ENCODE data around the gene WDR88.
"Not testable (repeated sequence)": the region's sequence is repeated elsewhere in the genome, so short reads cannot be mapped to it uniquely, and the experiment has no call there.

The WDR88 gene

DNA sequence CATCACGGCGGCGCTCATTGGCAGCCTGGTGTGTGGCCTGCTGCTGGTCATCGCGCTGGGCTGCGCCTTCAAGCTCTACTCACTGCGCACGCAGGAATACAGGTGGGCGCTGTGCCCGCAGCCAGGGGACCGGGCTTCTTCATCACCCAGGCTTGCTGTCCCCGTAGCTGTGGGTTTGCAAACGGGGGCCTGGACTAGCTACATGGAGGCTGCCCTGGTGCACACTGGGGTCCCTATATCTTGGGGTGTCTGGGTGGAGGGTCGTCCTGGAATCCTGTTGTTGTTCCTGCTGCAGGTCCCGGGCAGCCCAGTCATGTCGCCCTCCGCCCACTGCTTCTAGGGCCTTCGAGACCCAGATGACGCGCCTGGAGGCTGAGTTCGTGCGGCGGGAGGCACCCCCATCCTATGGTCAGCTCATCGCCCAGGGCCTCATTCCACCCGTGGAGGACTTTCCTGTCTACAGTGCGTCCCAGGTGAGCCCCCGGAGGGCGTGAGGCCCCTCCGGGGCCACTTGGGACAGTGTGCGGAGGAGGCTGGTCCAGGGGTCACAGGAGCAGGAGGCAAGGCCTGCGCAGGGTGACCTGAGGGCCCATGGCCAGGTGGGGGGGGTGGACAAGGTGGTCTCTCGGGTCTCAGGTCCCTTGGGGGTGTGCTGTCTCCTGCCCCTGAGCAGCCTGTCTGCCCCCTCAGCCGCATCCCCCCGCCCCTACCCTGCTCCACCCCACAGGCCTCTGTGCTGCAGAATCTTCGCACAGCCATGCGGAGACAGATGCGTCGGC is 74.5 kb downstream of the WDR88 start:
- TF ChIP-seq, protein P1, sequence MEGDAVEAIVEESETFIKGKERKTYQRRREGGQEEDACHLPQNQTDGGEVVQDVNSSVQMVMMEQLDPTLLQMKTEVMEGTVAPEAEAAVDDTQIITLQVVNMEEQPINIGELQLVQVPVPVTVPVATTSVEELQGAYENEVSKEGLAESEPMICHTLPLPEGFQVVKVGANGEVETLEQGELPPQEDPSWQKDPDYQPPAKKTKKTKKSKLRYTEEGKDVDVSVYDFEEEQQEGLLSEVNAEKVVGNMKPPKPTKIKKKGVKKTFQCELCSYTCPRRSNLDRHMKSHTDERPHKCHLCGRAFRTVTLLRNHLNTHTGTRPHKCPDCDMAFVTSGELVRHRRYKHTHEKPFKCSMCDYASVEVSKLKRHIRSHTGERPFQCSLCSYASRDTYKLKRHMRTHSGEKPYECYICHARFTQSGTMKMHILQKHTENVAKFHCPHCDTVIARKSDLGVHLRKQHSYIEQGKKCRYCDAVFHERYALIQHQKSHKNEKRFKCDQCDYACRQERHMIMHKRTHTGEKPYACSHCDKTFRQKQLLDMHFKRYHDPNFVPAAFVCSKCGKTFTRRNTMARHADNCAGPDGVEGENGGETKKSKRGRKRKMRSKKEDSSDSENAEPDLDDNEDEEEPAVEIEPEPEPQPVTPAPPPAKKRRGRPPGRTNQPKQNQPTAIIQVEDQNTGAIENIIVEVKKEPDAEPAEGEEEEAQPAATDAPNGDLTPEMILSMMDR (IDR thresholded peaks at IDR 0.05) = no peak
- DNase-seq (ENCODE audit: low spot score) = no peak
- H3K27ac ChIP-seq = no peak overlapping the region
- H3K4me3 ChIP-seq = no peak overlapping the region

GRCh38 chr19:33207040-33207620 is 75.2 kb downstream of the WDR88 start:
- no peak overlapping the region for H3K4me3 ChIP-seq

DNA sequence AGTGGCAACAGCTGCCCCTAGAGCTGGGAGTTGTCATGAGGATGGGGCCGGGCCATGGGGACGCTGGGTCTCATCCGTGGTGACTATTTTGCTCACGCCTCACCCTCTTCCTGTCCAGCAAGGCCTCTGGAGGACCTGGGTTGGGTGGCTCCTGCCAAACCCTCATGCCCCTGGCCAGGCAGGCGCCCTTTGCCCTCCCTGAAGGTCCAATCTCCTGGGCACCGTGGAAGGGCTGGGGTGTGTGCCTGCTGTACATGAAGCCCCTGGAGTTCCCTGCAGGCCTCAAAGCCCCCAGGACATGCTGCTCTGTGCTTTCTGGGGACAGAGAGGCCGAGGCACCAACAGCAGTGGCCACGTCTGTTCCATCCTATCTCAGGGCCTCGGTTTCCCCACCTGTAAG is 76.0 kb downstream of the WDR88 start:
- TF ChIP-seq, protein P1 (IDR thresholded peaks at IDR 0.05) = no peak
- no peak overlapping the region for H3K27ac ChIP-seq
- no peak overlapping the region for H3K4me3 ChIP-seq
- DNase-seq (ENCODE audit: low spot score) = no peak

More at GRCh38 chr19:33207040-33207620, 75.2 kb downstream of the WDR88 start:
- TF ChIP-seq, protein P1 (IDR thresholded peaks at IDR 0.05) = no peak
- DNase-seq (ENCODE audit: low spot score) = no peak
- H3K27ac ChIP-seq = no peak overlapping the region

DNA sequence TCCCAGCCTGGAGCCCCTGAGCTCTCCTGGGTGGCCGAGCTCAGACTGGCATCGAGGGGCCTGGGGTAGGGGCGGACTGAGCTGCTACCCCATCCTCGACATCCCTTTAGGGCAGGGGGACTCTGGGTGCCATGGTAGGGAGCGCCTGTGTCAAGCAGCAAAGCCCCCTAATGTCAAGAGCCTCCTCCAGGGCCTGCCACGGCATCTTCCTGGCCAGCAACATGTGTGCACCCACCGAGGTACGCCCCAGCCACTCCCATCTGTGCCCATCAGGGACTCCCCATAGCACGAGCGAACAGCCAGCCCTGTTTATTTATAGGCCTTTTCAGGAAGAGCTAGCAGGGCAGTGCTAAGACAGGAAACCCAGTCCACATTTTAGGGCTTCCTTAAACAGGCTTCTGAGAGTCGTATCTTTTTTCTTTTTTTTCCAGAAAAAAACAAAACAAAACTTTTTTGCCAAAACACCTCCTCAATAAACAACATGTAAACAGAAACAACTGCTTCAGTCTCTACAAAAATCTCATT is 76.5 kb downstream of the WDR88 start:
- Histone ChIP-seq H3K27ac (no peak overlapping the region), H3K4me3 (no peak overlapping the region)
- TF ChIP-seq, protein P1 (IDR thresholded peaks at IDR 0.05) = no peak
- no peak for DNase-seq (ENCODE audit: low spot score)

DNA sequence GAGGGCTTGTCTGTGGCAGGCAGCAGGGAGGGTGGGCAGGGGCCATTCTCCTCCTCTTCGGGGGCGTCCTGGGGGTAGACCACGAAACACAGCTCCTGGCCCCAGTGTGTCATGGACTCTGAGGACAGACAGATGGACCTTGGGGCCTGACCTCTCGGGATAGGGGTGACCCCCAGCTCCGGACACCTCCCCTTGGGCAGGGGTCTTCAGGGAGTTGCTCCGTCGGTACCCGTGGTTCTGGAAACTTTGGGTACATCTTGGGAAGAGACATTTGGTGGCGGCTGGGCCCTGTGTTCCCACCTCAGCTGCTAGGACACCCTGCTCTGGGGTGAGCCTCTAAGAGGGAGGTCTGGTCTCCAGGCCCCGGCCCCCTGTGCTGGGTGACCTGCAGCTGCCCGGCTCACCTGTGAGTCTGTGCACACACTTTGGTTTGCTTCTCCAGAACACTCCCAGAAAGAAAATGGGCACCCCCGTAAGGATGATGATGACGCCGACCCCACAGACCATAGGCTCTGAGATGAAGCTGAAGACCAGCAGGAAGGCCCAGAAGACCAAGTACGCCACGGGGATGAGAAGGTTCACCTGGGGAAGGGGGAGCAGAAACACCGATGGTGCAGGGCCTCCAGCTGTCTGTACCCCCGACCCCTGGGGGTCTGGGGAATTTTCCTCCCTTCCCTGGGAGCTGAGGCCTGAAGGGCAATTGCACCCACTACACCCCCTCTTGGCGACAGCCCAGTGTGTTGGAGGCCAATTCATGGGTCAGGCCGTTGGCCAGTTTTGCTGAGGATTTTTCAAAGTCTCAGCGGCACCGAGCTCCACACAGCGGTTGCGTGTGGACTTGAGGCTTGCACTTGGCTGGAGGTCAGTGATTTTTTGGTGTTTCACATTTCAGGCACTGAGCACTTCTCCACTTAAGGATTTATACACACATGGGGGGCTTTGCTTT is 77.3 kb downstream of the WDR88 start:
- no peak overlapping the region for H3K27ac ChIP-seq
- TF ChIP-seq, protein P1 (IDR thresholded peaks at IDR 0.05) = no peak
- no peak overlapping the region for H3K4me3 ChIP-seq
- no peak for DNase-seq (ENCODE audit: low spot score)

GRCh38 chr19:33209850-33210230 is 77.9 kb downstream of the WDR88 start:
- DNase-seq (ENCODE audit: low spot score); H3K4me3 ChIP-seq; H3K27ac ChIP-seq: not testable (repeated sequence)
